ENCODE data around the gene APOO.

APOO gene

DNA sequence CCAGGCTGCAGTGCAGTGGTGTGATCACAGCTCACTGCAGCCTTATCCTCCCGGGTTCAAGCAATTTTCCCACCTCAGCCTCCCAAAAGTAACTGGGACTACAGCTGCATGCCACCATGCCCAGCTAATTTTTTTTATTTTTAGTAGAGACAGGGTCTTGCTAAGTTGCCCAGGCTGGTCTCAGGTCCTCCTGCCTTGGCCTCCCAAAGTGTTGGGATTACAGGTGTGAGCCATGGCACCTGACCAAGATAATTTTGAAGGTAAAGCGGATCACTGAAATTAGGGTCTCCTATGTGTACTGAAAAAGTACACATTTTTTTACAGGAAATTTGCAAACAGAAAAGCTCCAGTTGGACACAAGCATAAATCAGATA is 120.0 kb downstream of the APOO start:
- Histone ChIP-seq H3K27me3 (ENCODE audit: insufficient read depth, poor library complexity, severe bottlenecking) (no peaks in the 10 kb centered on the region), H3K36me3 (ENCODE audit: low read depth) (peaks cover 29% of the 10 kb centered on the region), H3K4me1 (ENCODE audit: insufficient read depth, poor library complexity, severe bottlenecking) (peaks cover 8% of the 10 kb centered on the region), H3K27ac (ENCODE audit: poor library complexity, severe bottlenecking) (peak overlapping the region; percentile 19), H3K9me3 (ENCODE audit: severe bottlenecking) (no peaks in the 10 kb centered on the region), H3K4me3 (ENCODE audit: severe bottlenecking) (no peak overlapping the region)
- ATAC-seq (ENCODE audit: low read depth) (no peak), DNase-seq (ENCODE audit: low spot score) (no peak)
- TF ChIP-seq CTCF (IDR thresholded peaks at IDR 0.05; ENCODE audit: poor library complexity, severe bottlenecking), result no peak

DNA sequence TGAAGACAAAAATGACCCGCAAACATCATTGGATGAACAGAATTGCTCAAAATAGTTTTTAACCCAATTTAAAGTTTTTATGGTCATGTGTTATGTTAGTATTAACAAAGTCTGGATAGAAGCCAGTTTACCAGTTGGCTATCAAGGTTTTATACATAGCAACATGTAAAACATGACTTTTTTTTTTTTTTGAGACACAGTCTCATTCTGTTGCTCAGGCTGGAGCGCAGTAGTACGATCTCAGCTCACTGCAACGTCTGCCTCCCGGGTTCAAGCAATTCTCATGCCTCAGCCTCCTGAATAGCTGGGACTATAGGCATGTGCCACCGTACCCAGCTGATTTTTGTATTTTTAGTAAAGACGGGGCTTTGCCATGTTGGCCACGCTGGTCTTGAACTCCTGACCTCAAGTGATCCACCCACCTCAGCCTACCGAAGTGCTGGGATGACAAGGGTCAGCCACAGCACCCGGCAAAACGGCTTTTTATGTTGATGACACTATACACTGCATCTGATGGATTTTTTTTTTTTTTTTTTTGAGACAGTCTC is 121.4 kb downstream of the APOO start:
- Histone ChIP-seq H3K9me3 (ENCODE audit: severe bottlenecking) (no peaks in the 10 kb centered on the region), H3K36me3 (ENCODE audit: low read depth) (peaks cover 29% of the 10 kb centered on the region), H3K4me3 (ENCODE audit: severe bottlenecking) (no peak overlapping the region), H3K27ac (ENCODE audit: poor library complexity, severe bottlenecking) (peak overlapping the region; percentile 86), H3K27me3 (ENCODE audit: insufficient read depth, poor library complexity, severe bottlenecking) (no peaks in the 10 kb centered on the region), H3K4me1 (ENCODE audit: insufficient read depth, poor library complexity, severe bottlenecking) (peaks cover 5% of the 10 kb centered on the region)
- DNase-seq (ENCODE audit: low spot score), result no peak
- no peak for TF ChIP-seq CTCF (IDR thresholded peaks at IDR 0.05; ENCODE audit: poor library complexity, severe bottlenecking)
- no peak for ATAC-seq (ENCODE audit: low read depth)

DNA sequence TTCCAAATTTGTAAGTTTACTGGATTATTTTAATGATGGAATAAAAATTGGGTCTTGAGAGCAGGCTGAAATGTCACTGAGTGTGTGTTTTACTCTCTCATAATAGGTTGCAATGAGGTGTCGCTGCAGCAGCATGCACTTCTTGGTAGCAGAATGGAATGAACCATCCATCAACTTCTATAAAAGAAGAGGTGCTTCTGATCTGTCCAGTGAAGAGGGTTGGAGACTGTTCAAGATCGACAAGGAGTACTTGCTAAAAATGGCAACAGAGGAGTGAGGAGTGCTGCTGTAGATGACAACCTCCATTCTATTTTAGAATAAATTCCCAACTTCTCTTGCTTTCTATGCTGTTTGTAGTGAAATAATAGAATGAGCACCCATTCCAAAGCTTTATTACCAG is 122.2 kb downstream of the APOO start:
- TF ChIP-seq CTCF (IDR thresholded peaks at IDR 0.05; ENCODE audit: poor library complexity, severe bottlenecking), result no peak
- ATAC-seq (ENCODE audit: low read depth), result no peak
- H3K27me3 ChIP-seq (ENCODE audit: insufficient read depth, poor library complexity, severe bottlenecking), result no peaks in the 10 kb centered on the region
- peak overlapping the region; percentile 86 for H3K27ac ChIP-seq (ENCODE audit: poor library complexity, severe bottlenecking)
- no peak for DNase-seq (ENCODE audit: low spot score)
- no peak overlapping the region for H3K4me3 ChIP-seq (ENCODE audit: severe bottlenecking)
- no peaks in the 10 kb centered on the region for H3K9me3 ChIP-seq (ENCODE audit: severe bottlenecking)
- peaks cover 5% of the 10 kb centered on the region for H3K4me1 ChIP-seq (ENCODE audit: insufficient read depth, poor library complexity, severe bottlenecking)
- H3K36me3 ChIP-seq (ENCODE audit: low read depth), result peaks cover 29% of the 10 kb centered on the region

- peak overlapping the region; percentile 86 for H3K27ac ChIP-seq (ENCODE audit: poor library complexity, severe bottlenecking)
- peaks cover 29% of the 10 kb centered on the region for H3K36me3 ChIP-seq (ENCODE audit: low read depth)
- H3K4me1 ChIP-seq (ENCODE audit: insufficient read depth, poor library complexity, severe bottlenecking), result peaks cover 5% of the 10 kb centered on the region
- H3K4me3 ChIP-seq (ENCODE audit: severe bottlenecking), result peak overlapping the region; percentile 61
- ATAC-seq (ENCODE audit: low read depth) (peak; percentile 20; the same call in 2 of the 3 replicates), DNase-seq (ENCODE audit: low spot score) (no peak)
- H3K9me3 ChIP-seq (ENCODE audit: severe bottlenecking), result no peaks in the 10 kb centered on the region
- H3K27me3 ChIP-seq (ENCODE audit: insufficient read depth, poor library complexity, severe bottlenecking), result no peaks in the 10 kb centered on the region
- no peak for TF ChIP-seq CTCF (IDR thresholded peaks at IDR 0.05; ENCODE audit: poor library complexity, severe bottlenecking)
Observed at GRCh38 chrX:23784470-23785331, 123.0 kb downstream of the APOO start.

Measured in RWPE2 (cell line).